GM23338 (cell line): Measurements from ENCODE around the gene DAB1. TPM values are rescaled to one million over a fixed set of nuclear protein-coding genes. Genes with fewer than 3 reads are reported as not detected.

ENCODE experiments used
- ATAC-seq: fragments of 200-7000 bp; cut with Tn5 transposase; 3 replicates; pipeline ENCODE4 v1.9.1; 2020
- DNase-seq: peaks from one replicate; pipeline ENCODE4 v3.0.0-alpha.2; 2015; ENCODE audit warnings: low spot score
- H2AFZ ChIP-seq: fragments of 200-600 bp; sonication (generic); 2 replicates; pipeline ENCODE4 v1.8.0; 2016; ENCODE audit warnings: antibody characterized with exemption, mild to moderate bottlenecking, moderate library complexity
- H3F3A ChIP-seq: fragments of 200-600 bp; sonication (generic); replicated peaks from 2 replicates; pipeline ENCODE4 v1.8.0; 2017; ENCODE audit warnings: antibody characterized with exemption, mixed run types, low read depth
- H3K27ac ChIP-seq: fragments of 200-600 bp; sonication (generic); 2 replicates; pipeline ENCODE4 v1.6.1; 2016; ENCODE audit warnings: low read depth
- H3K27me3 ChIP-seq: fragments of 200-600 bp; sonication (generic); 2 replicates; pipeline ENCODE4 v1.8.0; 2016; ENCODE audit warnings: mild to moderate bottlenecking, mixed run types, moderate library complexity; ENCODE audit not compliant: insufficient read depth
- H3K36me3 ChIP-seq: fragments of 200-600 bp; sonication (generic); 2 replicates; pipeline ENCODE4 v1.8.0; 2016; ENCODE audit warnings: mild to moderate bottlenecking; ENCODE audit not compliant: insufficient read depth
- H3K4me1 ChIP-seq: fragments of 200-600 bp; sonication (generic); 2 replicates; pipeline ENCODE4 v1.8.0; 2016; ENCODE audit warnings: mild to moderate bottlenecking, moderate library complexity; ENCODE audit not compliant: insufficient read depth
- H3K4me2 ChIP-seq: fragments of 200-600 bp; sonication (generic); 2 replicates; pipeline ENCODE4 v1.7.1; 2017; ENCODE audit warnings: mixed run types
- H3K4me3 ChIP-seq: fragments of 200-600 bp; sonication (generic); 2 replicates; pipeline ENCODE4 v1.6.1; 2016; ENCODE audit warnings: mixed run types
- H3K79me2 ChIP-seq: fragments of 200-600 bp; sonication (generic); replicated peaks from 2 replicates; pipeline ENCODE4 v1.8.0; 2017; ENCODE audit warnings: mild to moderate bottlenecking; ENCODE audit not compliant: insufficient read depth
- H3K9me2 ChIP-seq: fragments of 200-600 bp; sonication (generic); 2 replicates; pipeline ENCODE4 v1.8.0; 2017; ENCODE audit not compliant: insufficient read depth
- H4K20me1 ChIP-seq: fragments of 200-600 bp; sonication (generic); replicated peaks from 2 replicates; pipeline ENCODE4 v1.8.0; 2017; ENCODE audit warnings: mild to moderate bottlenecking; ENCODE audit not compliant: insufficient read depth
- H3K27ac Mint-ChIP-seq: 2 replicates; pipeline ENCODE4 v1.8.0; 2020; ENCODE audit warnings: inconsistent platforms, mild to moderate bottlenecking, moderate library complexity, mixed read lengths
- H3K27me3 Mint-ChIP-seq: 3 replicates; pipeline ENCODE4 v1.8.0; 2022; ENCODE audit warnings: low read depth, mild to moderate bottlenecking, moderate library complexity, mixed read lengths, inconsistent platforms; ENCODE audit not compliant: insufficient read depth, poor library complexity
- H3K36me3 Mint-ChIP-seq: 3 replicates; pipeline ENCODE4 v1.8.0; 2021; ENCODE audit warnings: low read depth, mild to moderate bottlenecking, inconsistent platforms, moderate library complexity, mixed read lengths
- H3K4me1 Mint-ChIP-seq: 3 replicates; pipeline ENCODE4 v1.8.0; 2020; ENCODE audit warnings: mild to moderate bottlenecking, inconsistent platforms, mixed read lengths
- H3K4me3 Mint-ChIP-seq: 3 replicates; pipeline ENCODE4 v1.8.0; 2021; ENCODE audit warnings: moderate library complexity, mild to moderate bottlenecking, inconsistent platforms, mixed read lengths
- H3K9me3 Mint-ChIP-seq: 3 replicates; pipeline ENCODE4 v1.8.0; 2020; ENCODE audit warnings: moderate library complexity, mild to moderate bottlenecking, inconsistent platforms, mixed read lengths
- CREB1 ChIP-seq: fragments of 250-450 bp; sonication (Bioruptor Pico); IDR thresholded peaks from 2 replicates; pipeline ENCODE4 v1.5.0; 2020; ENCODE audit warnings: low read depth, mild to moderate bottlenecking, moderate library complexity
- CTCF ChIP-seq, 2 experiments: fragments of 200-600 bp in 1 of 2; sonication (generic) in 1 of 2; conservative IDR thresholded peaks; 2 replicates each; pipeline versions ENCODE4 v1.5.1 to v1.6.1; 2016 to 2017; ENCODE audit warnings: antibody characterized with exemption in 2 of 2, low read depth in 2 of 2, mild to moderate bottlenecking in 2 of 2, moderate library complexity in 1 of 2
- ETS1 ChIP-seq: IDR thresholded peaks from 2 replicates; pipeline ENCODE4 v1.6.1; 2016; ENCODE audit warnings: antibody characterized with exemption
- EZH2 ChIP-seq: fragments of 200-600 bp; sonication (generic); IDR thresholded peaks from one replicate; pipeline ENCODE4 v1.8.0; 2017; ENCODE audit warnings: antibody characterized with exemption, mild to moderate bottlenecking, low read depth; ENCODE audit not compliant: unreplicated experiment
- EZH2phosphoT487 ChIP-seq: fragments of 200-600 bp; sonication (generic); IDR thresholded peaks from one replicate; pipeline ENCODE4 v1.8.1; 2018; ENCODE audit warnings: antibody characterized with exemption; ENCODE audit not compliant: unreplicated experiment
- NANOG ChIP-seq: IDR thresholded peaks from 2 replicates; pipeline ENCODE4 v1.6.1; 2016; ENCODE audit warnings: antibody characterized with exemption, borderline replicate concordance
- POLR2AphosphoS5 ChIP-seq: IDR thresholded peaks from 2 replicates; pipeline ENCODE4 v1.6.1; 2016; ENCODE audit warnings: antibody characterized with exemption, low read depth
- REST ChIP-seq: IDR thresholded peaks from one replicate; pipeline ENCODE4 v1.6.1; 2018; ENCODE audit warnings: antibody characterized with exemption; ENCODE audit not compliant: unreplicated experiment
- ZNF114 ChIP-seq: fragments of 250-450 bp; sonication (Bioruptor Pico); IDR thresholded peaks from 2 replicates; pipeline ENCODE4 v1.5.0; 2020; ENCODE audit warnings: mild to moderate bottlenecking, moderate library complexity
- ZNF331 ChIP-seq: fragments of 250-450 bp; sonication (Bioruptor Pico); IDR thresholded peaks from 2 replicates; pipeline ENCODE4 v1.5.0; 2020; ENCODE audit warnings: low read depth, mild to moderate bottlenecking, moderate library complexity
- ZNF462 ChIP-seq: fragments of 250-450 bp; sonication (Bioruptor Pico); IDR thresholded peaks from 2 replicates; pipeline ENCODE4 v1.5.0; 2020; ENCODE audit warnings: mild to moderate bottlenecking, moderate library complexity
- polyA plus RNA-seq: library from polyadenylated mRNA; unstranded; fragments of >200 nt; fragmentation: Nextera tagmentation; extraction: Ambion mirVana; gene quantifications from 2 replicates; pipeline ENCODE4 v1.2.1, GENCODE V29; 2016
- total RNA-seq: library from RNA; depleted of rRNA; stranded (reverse); fragments of >200 nt; shearing (Covaris generic); gene quantifications from 2 replicates; pipeline ENCODE4 v1.2.3, GENCODE V29; 2014

Gene DAB1
- total and polyA plus RNA-seq, 2 experiments from 2014 or later: 12.8 to 14.5 TPM

GRCh38 chr1:57451516-57451915, 27.7 kb upstream of the DAB1 start:
- H3K4me1 Mint-ChIP-seq: peaks cover 23% of the 10 kb centered on the region

More at GRCh38 chr1:57451516-57451915, 27.7 kb upstream of the DAB1 start:
- no peaks in the 10 kb centered on the region for H3K36me3 Mint-ChIP-seq
- no peaks in the 10 kb centered on the region for H3F3A ChIP-seq
- no peaks in the 10 kb centered on the region for H3K27me3 ChIP-seq
- H3K79me2 ChIP-seq: no peaks in the 10 kb centered on the region
- no peak overlapping the region for H3K4me3 Mint-ChIP-seq
- TF ChIP-seq ZNF462 (no peak), ZNF114 (no peak), ETS1 (no peak), EZH2 (no peak), EZH2phosphoT487 (no peak), POLR2AphosphoS5 (no peak), ZNF331 (no peak), CREB1 (no peak), CTCF (conservative IDR thresholded peaks at IDR 0.05; ENCODE audit: low read depth in 2 of 2) (no peak), NANOG (no peak), REST (no peak)
- H4K20me1 ChIP-seq: no peaks in the 10 kb centered on the region
- H3K4me3 ChIP-seq: no peak overlapping the region
- H3K4me2 ChIP-seq: peak overlapping the region; percentile 24; the same call in 1 of the 2 replicates
- H3K36me3 ChIP-seq: no peaks in the 10 kb centered on the region
- H2AFZ ChIP-seq: no peak overlapping the region
- H3K4me1 ChIP-seq: peaks cover 19% of the 10 kb centered on the region; the same call in 1 of the 2 replicates
- H3K27me3 Mint-ChIP-seq: peaks cover 3% of the 10 kb centered on the region
- no peaks in the 10 kb centered on the region for H3K9me2 ChIP-seq
- no peak overlapping the region for H3K27ac ChIP-seq
- ATAC-seq: no peak
- no peaks in the 10 kb centered on the region for H3K9me3 Mint-ChIP-seq
- DNase-seq: no peak
- H3K27ac Mint-ChIP-seq: no peak overlapping the region
